GM21825 (cell line): Measurements from ENCODE around the gene IFITM5.
"Not testable (repeated sequence)": the region's sequence is repeated elsewhere in the genome, so short reads cannot be mapped to it uniquely, and the experiment has no call there.

ENCODE experiments used
- ATAC-seq: cut with Tn5 transposase; IDR thresholded peaks from one replicate; pipeline ENCODE4 v1.9.1; 2021; ENCODE audit warnings: mild to moderate bottlenecking, moderate library complexity; ENCODE audit not compliant: unreplicated experiment

Gene IFITM5

GRCh38 chr11:299081-299891 lies at the start of gene IFITM5:
IFITM5 (minus strand) TSS chr11:299526; CDS start chr11:299490, 36 bp downstream.
- ATAC-seq = no peak

DNA sequence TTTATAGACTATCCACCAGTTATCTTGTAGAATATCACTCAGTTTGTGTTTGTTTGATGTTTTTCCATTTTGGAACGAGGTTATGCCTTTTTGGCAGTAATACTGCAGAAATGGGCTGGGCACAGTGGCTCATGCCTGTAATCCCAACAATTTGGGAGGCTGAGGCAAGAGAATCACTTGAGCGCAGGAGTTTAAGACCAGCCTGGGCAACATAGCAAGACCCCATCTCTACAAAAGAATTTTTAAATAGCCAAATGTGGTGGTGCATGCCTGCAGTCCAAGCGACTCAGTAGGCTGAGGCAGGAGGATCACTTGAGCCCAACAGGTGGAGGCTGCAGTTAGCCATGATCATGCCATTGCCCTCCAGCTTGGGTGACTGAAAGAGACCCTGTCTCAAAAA lies 47.2 kb upstream of the IFITM5 start:
- ATAC-seq = no peak

- ATAC-seq = no peak
Observed at GRCh38 chr11:344836-345578, 45.7 kb upstream of the IFITM5 start.

DNA sequence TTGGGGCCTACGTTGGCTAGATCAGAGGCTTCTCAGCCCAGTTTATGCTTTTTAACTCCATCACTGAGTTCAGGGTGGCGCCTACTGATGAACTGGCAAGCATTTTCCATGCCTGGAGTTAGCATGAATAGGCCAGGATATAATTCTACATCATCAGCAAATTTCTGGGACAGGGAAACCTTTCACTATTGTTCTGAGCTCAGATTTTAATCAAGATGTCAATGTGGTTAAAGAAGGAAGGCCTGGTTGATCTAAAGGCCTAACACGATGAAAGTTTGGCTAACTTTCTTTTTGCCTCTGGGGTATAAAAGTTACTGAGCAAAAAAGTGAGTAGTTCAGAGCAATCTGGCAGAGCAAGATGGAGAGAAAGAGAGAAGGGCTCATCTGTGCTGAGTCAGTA lies 43.0 kb upstream of the IFITM5 start:
- no peak for ATAC-seq

GRCh38 chr11:340539-341512 lies 41.5 kb upstream of the IFITM5 start:
- ATAC-seq = no peak

DNA sequence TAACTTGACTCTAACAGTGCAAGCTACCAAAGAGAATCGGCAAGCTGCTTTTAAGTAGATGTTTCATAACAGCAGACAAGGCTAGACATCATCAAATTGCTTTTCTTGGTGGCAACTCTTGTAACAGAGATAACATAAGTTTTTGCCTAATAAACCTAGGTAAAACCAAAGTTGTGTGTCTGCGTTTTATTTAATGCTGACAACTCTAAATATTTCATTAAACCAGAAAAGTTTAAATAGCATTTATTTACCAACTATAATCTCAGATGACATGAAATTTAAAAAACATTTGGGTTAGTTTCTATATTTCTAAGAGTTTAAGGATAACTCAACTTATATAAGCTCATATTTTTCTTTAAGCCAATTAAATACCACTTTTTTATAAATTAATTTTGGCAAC lies 40.6 kb upstream of the IFITM5 start:
- ATAC-seq = no peak

DNA sequence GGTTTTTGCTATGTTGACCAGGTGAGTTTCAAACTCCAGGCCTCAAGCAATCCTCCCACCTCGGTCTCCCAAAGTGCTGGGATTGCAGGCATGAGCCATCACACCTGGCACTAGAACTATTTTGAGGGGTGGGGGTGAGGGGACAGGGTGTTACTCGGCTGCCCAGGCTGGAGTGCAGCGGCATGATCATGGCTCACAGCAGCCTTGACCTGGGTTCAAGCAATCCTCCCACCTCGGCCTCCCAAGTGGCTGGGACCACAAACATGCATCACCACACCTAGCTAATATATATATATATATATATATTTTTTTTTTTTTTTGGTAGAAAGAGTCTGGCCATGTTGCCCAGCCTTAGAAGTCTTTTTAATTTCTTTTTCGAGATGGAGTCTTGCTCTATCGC lies 38.4 kb upstream of the IFITM5 start:
- ATAC-seq = no peak

DNA sequence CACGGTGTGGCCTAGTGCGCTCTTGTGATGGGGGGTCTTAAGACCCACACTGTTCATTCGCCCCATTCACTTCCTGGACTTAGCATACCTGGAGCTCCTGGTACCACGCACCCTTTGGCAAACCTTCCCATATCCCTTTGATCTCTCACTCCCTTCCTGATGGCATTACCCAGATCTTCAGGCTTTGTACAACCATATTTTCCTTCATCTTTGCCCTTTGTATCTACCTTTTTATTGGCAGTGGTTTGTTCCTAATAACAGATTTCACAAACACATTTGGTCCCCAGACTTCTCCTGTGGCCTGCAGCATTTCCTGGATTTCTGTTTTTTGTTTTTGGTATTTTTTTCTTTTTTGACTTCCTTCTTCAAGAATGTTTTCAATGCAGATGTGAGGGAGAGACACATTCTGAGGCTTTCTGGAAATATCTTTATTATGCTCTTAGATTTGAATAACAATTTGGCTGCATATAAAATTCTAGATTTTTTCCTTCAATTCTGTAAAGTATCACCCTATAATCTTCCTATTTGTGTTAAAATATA lies 37.4 kb upstream of the IFITM5 start:
- ATAC-seq = no peak

DNA sequence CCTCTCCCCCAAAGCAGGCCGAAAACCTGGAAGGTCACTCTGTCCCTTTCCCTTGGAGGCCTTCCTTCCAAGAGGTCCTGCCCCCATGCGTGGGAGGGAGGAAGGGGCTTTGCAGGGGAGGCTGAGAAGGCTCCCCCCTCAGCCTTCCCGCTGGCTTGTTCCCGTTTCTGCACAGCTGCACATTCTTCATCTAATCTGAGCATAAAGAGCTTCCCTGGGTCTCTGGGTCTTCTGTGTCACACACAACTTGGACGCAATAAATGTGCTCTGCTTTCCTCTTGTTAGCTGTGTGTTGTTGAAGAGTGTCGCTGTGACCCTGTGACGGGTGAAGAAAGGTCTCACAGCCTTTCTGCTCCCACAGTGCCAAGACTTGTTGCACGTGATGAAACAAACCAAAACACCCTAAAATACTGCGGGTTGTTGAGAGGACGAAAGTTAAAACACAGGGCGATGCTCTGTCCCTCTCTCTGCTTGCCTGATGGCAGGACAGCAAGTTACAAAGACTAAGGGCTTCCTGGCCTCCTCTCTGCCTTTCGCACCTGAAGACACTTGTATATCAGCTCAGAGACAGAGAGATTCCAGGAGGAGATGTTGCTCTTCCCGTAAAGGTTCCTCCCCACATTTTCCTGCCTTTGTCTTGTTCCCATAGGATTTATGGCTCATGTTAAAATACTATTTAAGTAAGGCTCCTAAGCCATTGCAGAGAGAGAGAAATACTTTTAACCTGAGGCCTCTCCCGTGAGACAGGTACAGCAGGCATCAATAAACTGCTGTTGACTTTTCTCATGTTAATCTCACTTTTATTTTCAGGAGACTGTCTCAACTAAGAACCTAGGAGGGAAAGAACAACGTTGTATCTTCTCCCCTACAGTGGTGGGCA lies 36.7 kb upstream of the IFITM5 start:
- ATAC-seq = no peak

DNA sequence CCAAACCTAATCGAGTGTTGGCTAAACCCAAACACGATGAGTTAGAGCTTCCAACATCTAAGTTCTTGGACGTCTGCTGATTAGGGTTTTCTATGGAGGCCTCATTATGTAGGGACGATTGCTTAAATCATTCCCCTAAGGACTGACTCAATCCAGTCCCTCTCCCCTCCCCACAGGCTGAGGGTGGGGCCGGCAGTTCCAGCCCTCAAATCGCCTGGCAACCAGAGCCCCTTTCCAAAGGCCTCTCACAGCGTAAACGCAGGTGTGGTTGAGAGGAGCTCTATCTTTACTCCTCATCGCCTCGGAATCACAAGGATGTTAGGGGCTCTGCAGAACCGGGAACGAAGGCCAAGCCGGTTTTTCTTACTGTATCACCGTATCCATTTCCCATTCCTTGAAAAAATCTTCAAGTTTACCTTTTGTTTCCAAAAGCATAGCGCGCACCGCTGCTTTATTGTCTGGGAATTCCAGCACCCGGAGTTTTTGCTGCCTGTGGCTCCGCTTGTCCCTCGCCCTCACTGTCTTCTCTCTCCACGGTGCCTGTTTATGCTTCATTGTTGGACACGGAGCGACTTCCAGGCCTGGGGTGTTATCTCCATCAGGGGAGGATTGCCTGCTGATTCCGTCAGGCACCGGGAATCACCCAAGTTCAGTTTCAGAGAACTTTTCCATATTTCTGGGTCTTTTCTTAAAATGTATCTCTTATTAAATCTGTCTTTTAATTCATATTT lies 35.1 kb upstream of the IFITM5 start:
- ATAC-seq = no peak

DNA sequence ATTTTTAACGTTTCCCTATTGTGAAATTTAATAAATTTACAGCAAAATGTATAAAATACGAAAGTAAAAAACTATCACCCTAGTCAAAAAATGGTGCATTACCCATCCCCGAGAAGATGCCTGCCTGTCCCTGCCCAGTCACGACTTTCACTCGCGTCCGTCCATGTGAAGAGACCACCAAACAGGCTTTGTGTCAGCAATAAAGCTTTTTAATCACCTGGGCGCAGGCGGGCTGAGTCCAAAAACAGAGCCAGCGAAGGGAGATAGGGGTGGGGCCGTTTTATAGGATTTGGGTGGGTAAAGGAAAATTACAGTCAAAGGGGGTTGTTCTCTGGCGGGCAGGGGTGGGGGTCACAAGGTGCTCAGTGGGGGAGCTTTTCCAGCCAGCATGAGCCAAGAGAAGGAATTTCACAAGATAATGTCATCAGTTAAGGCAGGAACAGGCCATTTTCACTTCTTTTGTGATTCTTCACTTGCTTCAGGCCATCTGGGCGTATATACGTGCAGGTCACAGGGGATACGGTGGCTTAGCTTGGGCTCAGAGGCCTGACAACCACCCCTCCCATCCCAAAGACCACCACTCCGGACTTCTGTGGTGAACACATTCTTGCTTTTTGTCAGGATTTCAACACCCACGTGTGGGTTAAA lies 34.4 kb upstream of the IFITM5 start:
- not testable (repeated sequence) for ATAC-seq

- no peak for ATAC-seq
Observed at GRCh38 chr11:332651-333480, 33.5 kb upstream of the IFITM5 start.

DNA sequence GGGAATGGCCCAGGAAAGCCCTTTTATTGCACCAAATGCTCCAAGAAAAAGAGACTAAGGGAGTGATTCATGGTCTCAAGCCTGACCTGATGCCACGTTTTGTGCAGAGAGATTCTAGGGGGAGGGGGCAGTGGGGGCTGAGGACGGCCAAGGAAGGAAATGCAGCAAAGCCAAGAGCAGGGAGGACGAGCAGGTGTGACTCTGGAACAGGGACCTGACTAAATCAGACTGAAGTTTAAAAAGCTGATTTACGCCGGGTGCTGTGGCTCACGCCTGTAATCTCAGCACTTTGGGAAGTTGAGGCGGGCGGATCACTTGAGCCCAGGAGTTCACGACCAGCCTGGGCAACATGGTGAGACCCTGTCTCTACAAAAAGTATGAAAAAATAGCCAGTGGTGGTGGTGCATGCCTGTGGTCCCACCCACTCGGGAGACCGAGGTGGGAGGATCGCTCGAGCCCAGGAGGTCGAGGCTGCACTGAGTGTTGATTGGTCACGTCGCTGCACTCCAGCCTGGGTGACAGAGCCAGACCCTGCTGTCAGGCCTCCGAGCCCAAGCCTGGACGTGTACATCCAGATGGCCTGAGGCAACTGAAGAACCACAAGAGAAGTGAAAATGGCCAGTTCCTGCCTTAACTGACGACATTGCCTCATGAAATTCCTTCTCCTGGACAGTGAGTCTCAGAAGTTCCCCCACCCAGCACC lies 32.2 kb upstream of the IFITM5 start:
- ATAC-seq = no peak

DNA sequence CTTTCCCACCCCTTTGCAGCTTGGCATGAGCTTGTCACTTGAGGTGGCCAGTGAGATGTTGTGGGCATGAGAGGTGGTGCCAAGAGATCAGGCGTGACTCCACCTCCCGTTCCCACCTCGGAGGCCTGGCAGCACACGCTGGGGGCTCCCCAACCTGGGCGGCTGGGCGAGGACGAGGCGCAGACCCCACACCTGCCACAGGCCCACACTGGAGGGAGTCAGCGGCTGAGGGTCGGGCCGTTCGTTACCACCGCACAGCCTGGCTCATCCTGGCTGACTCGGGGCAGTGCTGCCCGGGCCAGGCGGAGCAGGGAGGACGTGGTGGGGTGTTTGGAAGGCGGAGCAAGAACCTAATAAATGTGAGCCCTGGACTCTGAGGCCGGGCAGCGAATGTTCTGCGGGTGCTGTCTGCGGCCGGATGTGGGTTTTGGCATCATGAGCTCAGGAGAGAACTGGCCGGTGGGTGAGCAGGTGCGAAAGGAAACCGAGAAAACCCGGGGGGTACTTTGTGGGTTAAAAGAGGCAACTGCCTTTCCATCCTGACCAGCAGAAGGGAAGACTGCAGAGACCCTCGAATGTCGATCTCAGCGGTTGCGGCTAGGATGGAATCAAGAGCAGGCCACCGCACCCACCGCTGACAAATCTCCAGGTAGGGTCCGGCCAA lies 31.5 kb upstream of the IFITM5 start:
- ATAC-seq = no peak

DNA sequence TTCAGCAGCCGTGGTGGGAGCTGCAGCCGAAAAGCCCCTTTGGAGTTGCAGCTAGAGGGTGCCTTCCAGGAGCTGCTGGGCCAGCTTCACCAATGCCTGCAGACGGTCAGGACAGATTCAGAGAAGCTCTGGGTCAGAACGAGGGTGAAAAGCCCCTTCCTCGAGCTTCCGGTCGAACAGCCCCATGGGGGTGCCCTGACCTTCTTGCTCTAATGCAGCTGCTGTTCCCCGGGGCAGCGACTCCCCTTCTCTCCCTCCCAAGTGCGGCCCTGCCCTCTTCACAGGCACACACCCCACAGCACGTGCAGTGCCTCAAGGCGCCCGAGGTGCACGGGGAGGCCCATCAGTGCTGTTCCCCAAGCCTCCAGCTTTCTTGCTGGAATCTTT lies 31.0 kb upstream of the IFITM5 start:
- ATAC-seq = no peak

DNA sequence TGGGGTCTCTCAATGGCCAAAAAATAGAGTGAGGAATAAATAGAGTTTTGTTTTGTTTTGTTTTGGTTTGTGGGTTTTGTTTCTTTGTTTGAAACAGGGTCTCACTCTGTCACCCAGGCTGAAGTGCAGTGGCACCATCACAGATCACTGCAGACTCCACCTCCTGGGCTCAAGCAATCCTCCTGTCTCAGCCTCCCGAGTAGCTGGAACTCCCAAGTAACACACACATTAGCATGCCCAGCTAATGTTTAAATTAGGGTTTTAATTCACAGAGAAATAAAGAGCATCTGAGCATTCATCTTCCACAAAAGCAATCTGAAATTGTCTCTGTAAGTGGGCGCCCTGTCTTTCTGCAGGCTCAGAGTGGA lies 30.5 kb upstream of the IFITM5 start:
- no peak for ATAC-seq
